AG04449 (cell line): ENCODE data around the gene P2RY14.

ENCODE experiments used
- CTCF ChIA-PET: fragments of 350-600 bp; formaldehyde crosslinking; extraction: SDS; loops from one replicate; lab custom pipeline; 2021; ENCODE audit warnings: antibody characterized with exemption; lab: Yijun Ruan, JAX
- POLR2A ChIA-PET: fragments of 400-600, 350-600 bp; formaldehyde crosslinking; extraction: SDS; loops from one replicate; lab custom pipeline; 2020; ENCODE audit warnings: antibody characterized with exemption, inconsistent platforms; lab: Yijun Ruan, JAX
- DNase-seq: peaks from one replicate; pipeline ENCODE4 v3.0.0-alpha.2; 2010; ENCODE audit warnings: low read depth, low spot score
- H3K4me3 ChIP-seq: 2 replicates; pipeline ENCODE4 v1.5.1; 2011; ENCODE audit warnings: low read depth, mild to moderate bottlenecking, control low read depth, low read length
- CTCF ChIP-seq: IDR thresholded peaks from one replicate; pipeline ENCODE4 v1.5.1; 2011; ENCODE audit warnings: mild to moderate bottlenecking, moderate library complexity, low read length, control low read depth, inconsistent platforms; ENCODE audit not compliant: insufficient read depth; ENCODE audit errors: missing control alignments

P2RY14 gene

GRCh38 chr3:151318991-151319390 is 40.6 kb upstream of the P2RY14 start:
- no peak for TF ChIP-seq CTCF
- ChIA-PET CTCF (interaction anchor here (0.8 to 10.6 kb wide), 3 partner anchors 7 to 519 kb away, joined by 3 to 94 read pairs (median 4); partner anchors contain the start of gene P2RY13), POLR2A (no interaction called here)
- no peak for DNase-seq
- no peak overlapping the region for H3K4me3 ChIP-seq

DNA sequence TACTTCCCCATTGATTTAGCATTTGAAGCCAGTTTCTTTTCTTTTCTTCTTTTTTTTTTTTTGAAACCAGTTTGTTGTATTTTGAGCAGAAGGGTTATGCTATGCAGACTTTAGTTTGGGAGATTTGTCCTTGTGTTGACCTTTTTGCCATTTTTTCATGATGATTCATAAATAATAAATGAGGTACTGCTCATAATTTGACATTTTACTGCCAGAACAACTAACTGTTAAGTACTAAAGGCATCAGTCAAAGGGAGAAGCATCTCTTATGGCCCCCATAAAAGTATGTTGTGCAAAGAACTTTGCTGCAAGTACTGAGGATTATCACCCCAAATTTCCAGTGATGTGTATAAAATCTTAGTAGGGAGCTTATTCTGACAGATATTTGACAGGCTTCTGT is 40.0 kb upstream of the P2RY14 start:
- POLR2A ChIA-PET: no interaction called here
- H3K4me3 ChIP-seq: no peak overlapping the region
- no peak for DNase-seq
- CTCF ChIA-PET: interaction anchor here (1.3 to 10.6 kb wide), 2 partner anchors 8 to 151 kb away, joined by 4 to 94 read pairs; partner anchors contain the start of gene P2RY13
- no peak for TF ChIP-seq CTCF

DNA sequence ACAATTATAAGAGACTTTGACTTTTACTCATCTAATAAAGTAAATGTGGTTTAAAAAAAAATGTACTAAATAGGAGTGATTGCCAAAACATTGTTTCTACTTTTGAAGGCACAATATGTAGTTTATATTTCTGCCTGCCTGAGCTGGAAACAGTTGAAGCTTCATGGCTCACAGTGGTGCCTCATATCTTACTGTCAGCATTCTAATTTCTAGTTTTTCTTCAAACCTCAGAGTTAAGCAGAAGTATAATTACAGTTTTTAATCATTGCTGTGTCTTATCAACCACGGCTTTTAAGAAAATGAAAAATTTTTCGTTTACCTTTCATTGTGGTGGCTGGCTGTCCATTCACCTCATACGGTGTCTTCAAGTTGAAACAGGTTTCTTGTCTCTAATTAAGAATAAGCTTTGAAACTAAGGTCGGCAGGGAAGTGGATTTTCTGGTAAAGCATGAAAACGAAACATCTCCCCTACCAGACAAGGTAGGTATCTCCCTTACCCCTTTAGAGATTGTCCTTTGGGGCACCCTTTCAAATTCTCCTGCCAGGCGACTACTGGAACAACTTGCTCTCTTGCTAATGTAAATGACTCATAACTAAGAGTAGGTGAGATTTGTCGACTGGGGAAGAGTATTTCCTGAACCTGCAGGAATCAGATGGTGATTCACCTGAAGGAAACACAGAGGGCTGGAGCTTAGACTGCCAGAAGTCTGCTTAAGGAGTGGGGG is 38.1 kb upstream of the P2RY14 start, which contains the start of gene GPR87:
TSS of gene GPR87 (minus strand) at position 554 of the 725 bp plus-strand sequence. CDS start 16,720 bp downstream, outside the sequence.
- H3K4me3 ChIP-seq: no peak within 1 kb of the TSS
- no peak for DNase-seq
- no peak for TF ChIP-seq CTCF

DNA sequence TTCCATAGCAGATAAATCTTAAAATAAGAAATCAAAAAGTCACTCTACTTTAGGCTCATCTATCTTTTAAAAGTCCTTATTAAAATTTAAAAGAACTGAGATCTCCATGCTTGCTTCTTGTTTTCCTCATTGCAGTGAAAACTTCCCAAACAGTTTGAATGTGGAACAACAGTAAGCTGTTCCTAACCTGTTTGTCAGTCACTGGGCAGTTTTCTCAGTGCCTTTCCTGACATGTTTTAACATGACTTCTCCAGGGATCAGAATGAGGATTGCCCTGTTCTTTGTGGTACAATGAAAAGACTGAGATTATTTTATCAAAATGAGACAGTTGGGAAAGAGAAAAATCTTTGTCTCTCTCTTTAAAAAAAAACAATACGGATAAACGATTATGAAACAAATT is 37.5 kb upstream of the P2RY14 start:
- ChIA-PET POLR2A (no interaction called here), CTCF (interaction anchor here (10.6 kb wide), 1 partner anchor 10 kb away, joined by 94 read pairs; the partner anchor contains the start of gene P2RY13)
- H3K4me3 ChIP-seq: no peak overlapping the region
- TF ChIP-seq CTCF: no peak
- DNase-seq: no peak

More for the DNA sequence above, 38.1 kb upstream of the P2RY14 start, which contains the start of gene GPR87:
- POLR2A ChIA-PET: no interaction called here
- CTCF ChIA-PET: interaction anchor here (10.6 kb wide), 1 partner anchor 10 kb away, joined by 94 read pairs; the partner anchor contains the start of gene P2RY13

DNA sequence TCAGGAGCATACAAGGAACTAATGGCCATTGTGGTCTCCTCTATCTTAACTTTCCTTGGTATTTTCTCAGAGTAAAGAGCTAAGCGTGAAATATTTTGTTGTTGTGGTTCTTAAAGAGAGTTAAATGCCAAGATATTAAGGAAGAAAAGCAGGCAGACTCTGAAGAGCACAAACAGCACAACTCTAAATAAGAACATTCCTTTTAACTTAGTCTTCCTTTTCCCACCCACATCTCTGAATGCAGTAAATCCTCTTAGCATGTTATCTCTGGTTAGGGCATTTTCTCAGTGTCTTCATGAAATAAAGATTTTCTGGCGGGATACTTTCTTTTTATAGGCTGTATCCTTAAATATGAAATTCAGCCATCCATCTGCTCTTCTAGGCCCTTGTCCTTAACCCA is 36.8 kb upstream of the P2RY14 start:
- POLR2A ChIA-PET: no interaction called here

More for the DNA sequence above, 36.8 kb upstream of the P2RY14 start:
- no peak overlapping the region for H3K4me3 ChIP-seq
- CTCF ChIA-PET: interaction anchor here (10.6 kb wide), 1 partner anchor 11 kb away, joined by 94 read pairs; the partner anchor contains the start of gene P2RY13
- DNase-seq: no peak
- no peak for TF ChIP-seq CTCF
